ENCODE results near the gene NEK11.
"Not testable (repeated sequence)": the region's sequence is repeated elsewhere in the genome, so short reads cannot be mapped to it uniquely, and the experiment has no call there.

Gene NEK11

DNA sequence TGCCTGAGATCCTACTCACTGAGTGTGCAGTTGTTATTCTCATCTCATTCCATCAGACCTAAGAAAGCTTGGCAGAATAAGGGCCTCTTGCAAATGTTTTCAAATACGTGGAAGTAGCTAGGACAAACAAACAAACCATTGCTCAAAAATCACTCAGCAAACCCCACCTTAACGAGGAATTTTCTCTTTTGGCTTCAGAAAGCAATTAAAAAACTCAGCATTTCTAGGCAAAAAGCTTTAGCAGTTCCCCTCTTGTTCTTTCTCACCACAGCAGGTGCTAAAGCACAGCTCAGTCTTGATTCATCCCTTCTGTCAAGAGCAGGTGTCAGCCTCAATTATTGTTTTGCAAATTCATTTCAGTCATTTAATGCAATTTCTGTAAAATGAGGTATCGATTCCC is 296.3 kb downstream of the NEK11 start:
- no peak for DNase-seq

DNA sequence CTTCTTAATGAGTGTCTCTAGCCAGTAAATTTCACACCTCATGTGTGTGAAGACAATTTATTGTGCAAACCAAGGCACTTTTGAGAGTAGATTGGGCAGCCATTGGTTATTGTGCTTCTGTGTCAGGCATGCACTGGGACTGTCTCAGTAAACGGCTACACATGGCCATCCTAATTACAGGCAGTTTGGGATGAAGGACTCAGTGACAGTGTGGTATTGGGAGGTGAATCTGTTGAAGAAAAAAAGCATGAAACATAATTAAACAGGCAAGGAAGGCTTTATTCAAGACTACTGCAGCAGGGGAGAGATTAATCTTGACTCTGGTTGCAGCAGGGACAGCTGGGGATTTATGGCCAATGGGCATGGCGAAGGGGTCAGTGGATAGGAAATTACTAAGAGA is 297.1 kb downstream of the NEK11 start:
- no peak for DNase-seq

DNA sequence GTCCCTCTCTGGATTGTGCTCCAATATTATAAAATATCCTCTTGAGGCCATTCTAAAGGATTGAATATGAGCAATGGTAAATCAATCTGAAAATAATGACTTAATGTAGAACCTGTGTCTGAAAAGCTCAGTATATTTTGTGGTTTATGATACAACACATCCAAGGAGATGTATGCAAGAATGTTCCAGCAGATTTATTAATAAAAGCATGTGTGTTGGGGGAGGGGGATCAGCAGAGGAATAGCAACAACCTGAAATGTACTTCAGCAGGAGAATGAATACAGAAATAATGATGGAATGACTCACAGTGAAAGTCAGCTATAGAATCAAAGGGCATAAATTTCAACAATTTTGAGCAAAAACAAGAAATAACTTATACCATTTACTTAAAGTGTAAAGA is 298.2 kb downstream of the NEK11 start:
- DNase-seq: no peak

DNA sequence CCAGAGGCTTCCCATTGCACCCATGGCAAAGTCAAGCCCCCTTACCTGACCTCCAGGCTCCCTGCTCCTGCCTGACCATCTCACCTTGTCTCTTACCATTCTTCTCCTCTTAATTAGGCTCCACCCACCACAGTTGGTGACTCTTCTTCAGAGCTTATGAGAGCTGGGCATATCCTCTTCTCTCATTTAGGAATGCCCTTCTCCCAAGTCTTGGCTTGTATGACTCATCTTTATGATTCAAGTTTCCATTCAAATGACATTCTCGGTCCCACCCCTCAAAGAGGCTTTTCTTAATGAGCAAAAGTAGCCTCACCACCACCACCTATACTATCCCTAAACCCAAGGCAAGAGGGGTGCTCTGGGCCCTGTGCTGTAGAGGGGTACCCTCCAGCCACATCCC is 299.6 kb downstream of the NEK11 start:
- no peak for DNase-seq

DNA sequence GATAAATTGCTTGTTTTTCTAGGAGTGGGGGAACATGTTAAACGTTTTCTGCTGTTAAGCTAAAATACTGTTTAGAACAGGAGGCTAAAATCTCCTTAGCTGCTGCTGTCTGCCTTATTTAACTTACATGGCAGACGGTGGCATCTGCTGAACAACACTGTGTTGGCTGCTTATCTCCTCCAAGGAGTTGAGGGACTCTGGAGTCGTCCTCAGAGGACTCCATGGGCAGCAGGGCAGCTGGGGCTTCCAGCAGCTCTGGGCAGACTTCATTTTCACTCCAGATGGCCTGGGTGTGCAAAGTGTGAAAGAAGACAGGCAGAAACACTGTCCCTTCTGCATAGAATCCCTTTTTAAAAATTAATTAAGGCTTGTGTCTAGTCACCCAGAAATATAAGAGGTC is 302.0 kb downstream of the NEK11 start:
- no peak for DNase-seq

DNA sequence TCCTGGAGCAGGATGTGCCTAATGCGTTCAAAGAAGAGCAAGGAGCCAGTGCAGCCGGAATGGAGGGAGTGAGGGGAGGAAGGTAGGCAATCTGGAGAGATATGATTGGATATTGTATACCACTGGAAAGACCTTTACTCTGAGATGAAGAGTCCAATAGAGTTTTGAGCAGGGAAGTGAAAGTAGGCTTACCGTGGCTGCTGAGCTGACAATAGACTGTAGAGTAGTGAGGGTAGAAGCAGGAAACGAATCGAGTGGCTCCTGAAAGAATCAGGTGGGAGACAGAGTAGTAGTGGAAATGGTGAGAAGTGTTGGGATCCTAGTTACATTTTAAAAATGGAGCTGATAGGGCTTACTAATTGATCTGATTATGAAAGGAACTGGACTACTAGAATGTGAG is 303.1 kb downstream of the NEK11 start:
- DNase-seq: no peak

DNA sequence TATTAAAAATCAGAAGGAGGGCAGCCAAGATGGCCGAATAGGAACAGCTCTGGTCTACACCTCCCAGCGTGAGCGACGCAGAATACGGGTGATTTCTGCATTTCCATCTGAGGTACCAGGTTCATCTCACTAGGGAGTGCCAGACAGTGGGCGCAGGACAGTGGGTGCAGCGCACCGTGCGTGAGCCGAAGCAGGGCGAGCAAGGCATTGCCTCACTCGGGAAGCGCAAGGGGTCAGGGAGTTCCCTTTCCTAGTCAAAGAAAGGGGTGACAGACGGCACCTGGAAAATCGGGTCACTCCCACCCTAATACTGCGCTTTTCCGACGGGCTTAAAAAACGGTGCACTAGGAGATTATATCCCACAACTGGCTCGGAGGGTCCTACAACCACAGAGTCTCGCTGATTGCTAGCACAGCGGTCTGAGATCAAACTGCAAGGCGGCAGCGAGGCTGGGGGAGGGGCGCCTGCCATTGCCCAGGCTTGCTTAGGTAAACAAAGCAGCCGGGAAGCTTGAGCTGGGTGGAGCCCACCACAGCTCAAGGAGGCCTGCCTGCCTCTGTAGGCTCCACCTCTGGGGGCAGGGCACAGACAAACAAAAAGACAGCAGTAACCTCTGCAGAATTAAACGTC is 304.9 kb downstream of the NEK11 start:
- not testable (repeated sequence) for DNase-seq

DNA sequence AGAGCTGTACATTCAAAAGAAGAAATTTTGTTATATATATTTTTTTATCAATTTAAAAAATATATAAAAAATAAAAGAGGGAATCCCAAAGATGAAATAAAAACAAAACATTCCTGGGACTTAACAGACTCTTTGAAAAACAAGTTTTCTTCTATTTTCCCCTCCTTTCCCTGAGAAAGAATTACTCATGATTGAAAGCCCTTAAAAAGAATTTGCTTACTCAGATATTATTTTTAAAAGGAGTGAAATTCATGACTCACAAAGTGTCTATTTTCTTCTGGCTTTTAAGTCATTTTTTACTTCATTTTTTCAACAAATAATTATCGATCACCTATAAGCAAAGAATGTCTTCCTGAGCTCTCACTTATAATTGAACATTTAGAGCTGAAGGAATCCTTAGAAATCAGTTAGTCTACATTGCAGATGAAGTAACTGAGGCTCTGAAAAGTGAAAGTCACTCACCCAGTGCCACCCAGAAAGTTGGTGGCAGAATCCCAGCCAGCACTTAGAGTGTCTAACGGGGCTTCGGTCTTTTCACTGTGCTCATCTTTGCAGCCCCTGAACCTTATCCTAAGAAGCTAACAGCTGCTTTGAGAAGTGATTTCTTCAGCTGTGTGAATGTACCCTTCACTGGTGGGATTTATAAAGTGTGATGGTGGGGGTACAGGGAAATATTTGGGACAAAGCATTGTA is 312.4 kb downstream of the NEK11 start:
- DNase-seq: no peak

DNA sequence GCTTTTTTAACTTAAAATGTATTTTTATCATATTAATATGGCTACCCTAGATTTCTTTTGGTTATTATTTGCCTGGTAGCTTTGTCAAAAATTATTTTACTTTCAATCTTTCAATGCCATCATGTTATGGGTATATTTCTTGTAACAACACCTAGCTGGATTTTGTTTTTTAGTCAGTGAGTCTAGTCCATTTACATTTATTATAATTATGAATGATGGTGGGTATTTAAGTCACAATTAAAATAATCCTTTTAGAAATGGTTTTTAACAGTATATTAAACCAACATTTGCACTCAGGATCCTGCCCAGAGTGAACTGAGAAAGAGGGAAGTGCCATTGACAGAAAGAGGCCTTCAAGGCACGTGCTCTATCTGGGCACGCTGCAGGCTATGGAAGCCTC is 315.1 kb downstream of the NEK11 start:
- DNase-seq: no peak

DNA sequence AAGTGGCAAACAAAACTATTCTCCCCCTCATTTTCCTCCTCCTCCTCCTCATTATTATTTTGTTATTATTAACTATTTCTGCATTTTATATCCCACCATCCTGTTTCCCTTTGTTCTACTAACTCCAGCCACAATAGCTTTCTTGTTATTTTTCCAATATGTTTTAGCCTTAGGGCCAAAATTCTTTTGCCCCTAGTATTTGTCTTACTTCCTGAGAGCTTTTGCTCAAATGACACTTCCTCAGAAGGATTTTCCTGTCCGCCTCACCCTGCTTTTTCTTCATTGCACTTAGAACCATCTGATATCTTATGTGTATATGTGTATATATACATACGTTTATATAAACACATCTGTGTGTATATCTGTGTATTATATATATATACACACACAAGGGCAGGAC is 322.2 kb downstream of the NEK11 start:
- no peak for DNase-seq

DNA sequence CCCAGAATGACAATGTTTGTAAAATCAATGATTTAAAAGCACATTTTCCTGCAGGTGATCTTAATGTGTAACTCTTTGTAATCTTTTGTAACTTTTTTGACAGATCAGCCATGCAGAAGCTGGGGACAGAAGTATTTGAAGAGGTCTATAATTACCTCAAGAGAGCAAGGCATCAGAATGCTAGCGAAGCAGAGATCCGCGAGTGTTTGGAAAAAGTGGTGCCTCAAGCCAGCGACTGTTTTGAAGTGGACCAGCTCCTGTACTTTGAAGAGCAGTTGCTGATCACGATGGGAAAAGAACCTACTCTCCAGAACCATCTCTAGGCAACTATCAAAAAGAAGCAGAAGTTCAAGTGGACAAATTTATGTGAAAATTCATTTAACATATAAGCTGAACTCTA is 322.8 kb downstream of the NEK11 start:
- DNase-seq: no peak

DNA sequence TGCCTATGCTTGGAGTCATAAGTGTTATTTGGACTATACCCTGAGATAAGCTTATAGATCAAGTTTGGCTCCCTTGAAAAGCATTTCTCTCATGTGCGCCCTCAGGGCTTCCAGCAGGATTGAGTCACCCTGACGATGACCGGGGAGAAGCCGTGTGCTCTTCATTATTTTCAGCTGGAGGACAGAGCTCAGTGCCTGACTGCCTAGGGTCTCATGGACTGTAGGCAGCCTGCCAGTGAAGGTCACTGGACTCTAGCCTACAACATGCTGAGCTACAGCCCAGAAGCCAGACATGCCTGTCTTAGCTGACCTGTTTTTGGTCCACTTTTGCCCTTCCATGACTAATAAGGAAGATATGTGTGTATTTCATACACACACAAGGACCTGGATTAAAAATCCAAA is 323.3 kb downstream of the NEK11 start:
- DNase-seq: no peak

DNA sequence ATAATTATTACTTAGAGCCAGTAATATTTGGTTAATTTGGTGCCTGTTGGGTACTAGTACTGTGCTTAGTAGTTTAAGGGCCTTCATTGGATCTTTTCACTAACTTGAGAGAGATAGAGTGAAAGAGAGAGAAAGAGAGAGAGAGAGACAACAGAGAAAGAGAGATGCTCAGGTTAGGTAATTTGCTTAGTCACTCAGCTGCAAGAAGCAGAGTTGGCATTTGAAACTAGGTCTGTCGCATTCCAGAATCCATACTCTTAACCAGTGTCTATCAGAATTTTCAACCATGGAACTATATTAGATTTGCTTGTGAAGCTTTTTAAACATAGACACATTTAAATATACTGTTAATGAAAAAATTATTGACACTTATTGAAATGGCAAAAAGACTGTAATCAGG is 323.8 kb downstream of the NEK11 start:
- DNase-seq: no peak

DNA sequence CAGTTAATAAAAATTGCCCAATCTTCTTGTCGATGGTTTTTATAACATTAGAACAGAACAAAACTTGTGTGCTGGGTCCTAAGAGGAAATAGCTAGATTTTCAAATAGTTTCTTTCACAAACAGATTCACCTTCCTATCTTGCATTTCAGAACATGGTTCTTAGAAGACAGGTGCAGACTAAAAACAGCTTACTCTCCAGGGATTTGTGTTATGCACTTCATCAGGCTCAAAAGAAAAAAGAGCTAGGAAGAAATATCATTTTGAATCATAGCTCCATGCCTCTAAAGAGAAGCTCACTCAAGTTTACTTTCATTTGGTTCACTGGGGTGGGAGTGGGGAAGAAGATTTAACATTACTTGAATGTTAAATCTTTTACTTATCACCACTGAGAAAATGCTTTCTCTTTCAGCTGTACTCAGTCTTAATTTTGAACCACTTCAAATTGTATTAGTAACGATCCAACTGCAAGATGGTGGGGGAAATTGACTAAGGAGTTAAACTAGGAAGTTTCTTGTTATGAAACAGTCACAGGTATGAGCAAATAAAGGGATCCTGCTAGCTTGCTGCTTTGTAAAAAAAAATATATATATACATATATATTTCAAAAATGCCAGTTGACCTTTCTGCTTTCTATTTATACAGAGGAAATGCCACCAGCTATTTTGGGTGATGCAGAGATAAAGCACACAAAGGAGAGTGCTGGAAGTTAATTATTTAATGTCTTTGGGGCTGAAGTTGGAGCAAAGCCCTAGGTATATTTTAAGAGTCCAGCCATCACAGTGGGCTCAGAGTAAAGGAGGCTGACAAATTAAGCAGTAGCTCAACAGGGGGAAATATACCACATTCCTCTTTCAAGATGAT is 326.6 kb downstream of the NEK11 start:
- no peak for DNase-seq

DNA sequence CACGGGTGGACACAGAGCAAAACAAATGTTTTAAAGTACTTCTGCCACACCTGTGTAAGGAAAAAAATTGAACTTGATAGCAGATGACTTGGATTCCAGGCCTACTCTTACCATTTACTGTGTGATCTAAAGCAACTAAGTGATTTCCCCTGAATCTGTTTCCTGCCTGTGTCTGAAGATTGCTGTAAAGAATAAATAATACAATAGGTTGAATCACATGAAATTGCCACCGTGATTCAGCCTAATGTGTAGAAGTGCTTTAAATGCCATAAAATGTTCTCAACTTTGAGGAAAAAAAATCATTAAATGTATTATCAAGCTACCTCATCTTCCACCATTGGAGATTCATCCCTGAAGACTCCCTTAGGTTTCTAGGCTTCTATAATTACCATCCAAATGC is 327.3 kb downstream of the NEK11 start:
- DNase-seq: no peak

DNA sequence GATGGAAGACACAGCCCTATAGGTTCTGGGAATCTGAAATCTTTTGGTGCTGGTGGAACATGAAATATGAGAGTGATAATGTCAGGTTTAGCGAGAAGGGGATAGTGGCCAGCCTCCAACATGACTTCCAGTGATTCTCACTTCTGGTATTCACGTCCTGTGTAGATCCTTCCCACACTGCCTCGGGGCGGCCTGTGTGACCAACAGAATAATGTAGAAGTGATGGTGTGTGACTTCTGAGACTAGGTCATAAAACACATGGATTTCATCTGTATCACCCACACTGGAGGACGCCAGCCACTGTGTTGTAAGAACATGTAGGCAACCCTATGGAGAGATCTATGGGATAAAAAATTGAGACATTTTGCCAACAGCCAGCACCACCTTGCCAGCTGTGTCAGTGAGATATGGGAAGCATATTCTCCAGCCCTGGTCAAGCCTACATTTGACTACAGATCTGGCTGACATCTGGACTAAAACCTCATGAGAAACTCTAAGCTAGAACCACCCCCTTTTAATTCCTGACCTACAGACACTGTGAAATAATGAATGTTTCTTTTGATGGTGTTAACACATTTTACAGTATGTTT is 329.4 kb downstream of the NEK11 start:
- DNase-seq: no peak

DNA sequence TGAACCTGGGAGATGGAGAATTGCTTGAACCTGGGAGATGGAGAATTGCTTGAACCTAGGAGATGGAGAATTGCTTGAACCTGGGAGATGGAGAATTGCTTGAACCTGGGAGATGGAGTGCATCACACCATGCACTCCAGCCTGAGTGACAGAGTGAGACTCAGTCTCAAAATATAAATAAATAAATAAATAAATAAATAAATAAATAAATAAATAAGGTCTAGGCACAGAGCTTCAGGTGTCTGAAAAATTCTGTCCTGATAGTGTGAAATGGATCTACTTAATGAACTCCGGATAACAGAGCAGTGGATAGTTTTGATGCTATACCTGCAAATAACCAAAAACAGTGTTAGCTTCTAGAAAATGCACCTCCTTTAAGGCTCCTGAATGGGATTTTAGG is 330.6 kb downstream of the NEK11 start:
- DNase-seq: no peak

DNA sequence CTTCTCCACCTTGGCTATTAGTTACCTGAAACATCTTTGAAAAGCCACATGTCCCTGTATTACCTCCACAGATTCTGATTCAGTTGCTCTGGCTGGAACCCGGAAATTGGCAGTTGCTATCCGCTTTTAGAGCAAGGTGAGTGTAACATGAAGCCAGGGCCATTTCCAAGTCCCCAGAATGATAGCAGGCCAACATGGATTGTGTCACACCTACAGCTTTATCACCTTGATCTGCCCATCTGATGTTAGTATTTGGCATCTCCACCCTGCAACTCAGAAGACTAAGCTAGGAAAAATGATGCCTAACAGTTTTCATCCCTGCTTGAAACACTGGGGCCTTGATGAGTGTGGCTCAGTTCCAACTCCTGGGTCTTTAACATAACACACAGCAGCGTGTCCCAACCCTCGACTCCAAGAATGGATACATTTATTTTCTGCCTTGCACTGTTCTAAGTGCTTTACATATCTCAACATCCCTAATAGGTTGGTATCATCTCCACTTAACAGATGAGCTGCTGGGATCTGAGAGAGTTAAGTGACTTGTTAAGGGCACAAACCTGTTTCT is 333.6 kb downstream of the NEK11 start:
- no peak for DNase-seq

DNA sequence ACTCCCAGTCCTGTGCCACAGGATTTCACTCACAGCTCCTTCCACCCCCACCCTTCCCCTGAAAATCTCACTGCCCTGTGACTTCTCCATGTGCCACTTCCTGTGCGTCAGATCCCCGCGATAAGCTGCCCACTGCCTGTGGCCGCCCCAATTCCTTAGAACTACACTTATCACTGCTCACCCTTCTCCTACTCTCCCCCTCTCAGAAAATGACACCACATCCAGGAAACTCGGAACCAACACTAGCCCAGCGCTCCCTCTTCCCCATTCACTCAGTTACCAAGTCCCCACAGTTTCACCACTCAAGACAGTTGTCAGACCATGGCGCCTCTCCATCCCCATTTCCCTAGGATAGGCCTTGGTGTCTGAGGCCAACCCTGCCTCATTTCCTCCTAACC is 334.4 kb downstream of the NEK11 start:
- DNase-seq: not testable (repeated sequence)

DNA sequence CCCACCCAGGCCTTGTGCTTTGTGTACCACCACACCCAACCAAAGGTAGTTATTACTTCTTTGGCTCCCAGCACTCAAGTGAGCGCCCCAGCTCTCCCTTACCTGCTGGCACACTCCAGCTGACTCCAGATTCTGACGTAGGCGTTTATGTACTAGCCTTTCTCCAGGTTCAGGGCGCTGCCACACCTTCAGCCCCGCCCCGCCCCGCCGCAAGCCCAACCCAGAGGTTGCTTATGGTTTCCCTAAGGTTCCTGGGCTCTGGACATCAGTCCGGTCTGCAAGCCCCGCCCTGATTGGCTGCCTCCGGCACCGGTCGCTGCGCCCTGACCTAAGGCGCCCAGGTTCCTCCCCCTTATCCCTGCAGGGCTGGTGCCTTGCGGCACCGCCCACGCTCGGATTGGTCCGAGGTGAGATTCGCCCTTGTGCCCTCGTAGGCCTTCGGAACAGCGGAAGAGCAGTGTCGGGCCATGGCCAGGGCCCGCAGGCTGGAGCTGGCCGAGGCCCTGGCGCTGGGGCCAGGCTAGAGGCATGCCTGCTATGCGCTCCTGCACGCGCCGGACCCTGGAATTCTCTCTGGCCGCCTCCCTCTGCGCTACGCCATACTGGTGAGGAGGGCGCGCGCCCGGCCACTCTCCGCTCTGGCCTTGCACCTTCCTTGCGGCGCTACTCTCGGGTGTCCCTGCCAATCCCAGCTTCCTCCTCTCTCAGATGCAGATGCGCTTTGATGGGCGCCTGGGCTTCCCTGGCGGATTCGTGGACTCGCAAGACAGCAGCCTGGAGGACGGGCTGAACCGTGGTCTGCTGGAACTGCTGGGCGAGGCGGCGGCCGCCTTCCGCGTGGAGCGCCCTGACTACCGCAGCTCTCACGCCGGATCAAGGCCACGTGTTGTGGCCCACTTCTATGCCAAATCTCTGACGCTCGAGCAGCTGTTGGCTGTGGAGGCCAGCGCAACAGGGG is 335.1 kb downstream of the NEK11 start:
- no peak for DNase-seq

DNA sequence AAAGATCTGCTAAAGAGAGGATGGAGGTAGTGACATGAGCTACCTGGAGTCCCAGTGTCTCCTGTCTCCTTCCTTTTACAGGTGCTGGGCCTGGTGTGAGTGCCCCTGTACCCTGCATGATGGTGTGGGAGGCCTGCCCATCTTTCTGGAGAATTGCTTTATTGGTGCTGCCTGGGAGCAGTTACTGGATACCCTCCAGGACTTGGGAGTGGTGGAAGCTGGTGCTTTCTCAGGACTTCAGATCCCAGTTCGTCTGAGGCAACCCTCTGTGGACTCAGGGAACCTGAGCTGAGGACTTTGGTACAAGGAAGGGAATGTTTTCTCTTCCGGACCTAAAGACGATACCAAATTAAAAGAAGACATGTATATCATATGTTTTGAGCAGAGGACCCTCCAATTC is 336.6 kb downstream of the NEK11 start:
- DNase-seq: no peak
